Stomach (tissue), 4 donors: ENCODE results near the gene C5orf58.

Experiments
- CTCF ChIP-seq, 7 experiments: fragments of 450-650 bp in 4 of 7; fragments of 200-600 bp in 3 of 7; sonication (generic) in 3 of 7; IDR thresholded peaks; one replicate each; pipeline ENCODE4 v1.5.1; 2016 to 2019; ENCODE audit warnings: antibody characterized with exemption in 7 of 7, control low read depth in 2 of 7, mild to moderate bottlenecking in 1 of 7
- POLR2A ChIP-seq, 4 donors: fragments of 450-650 bp; IDR thresholded peaks; one replicate each; pipeline ENCODE4 v1.6.1; 2016; ENCODE audit warnings: antibody characterized with exemption in 4 of 4, control low read depth in 2 of 4, mild to moderate bottlenecking in 1 of 4, moderate library complexity in 1 of 4
- POLR2AphosphoS5 ChIP-seq, 3 donors: sonication (generic); formaldehyde crosslinking; IDR thresholded peaks; one replicate each; pipeline ENCODE4 v1.6.1; 2016; ENCODE audit warnings: antibody characterized with exemption in 3 of 3

- TF ChIP-seq CTCF (IDR thresholded peaks at IDR 0.05) (peak in 3 of 7 experiments; percentile 9 to 14 (median 13)), POLR2A (IDR thresholded peaks at IDR 0.05) (no peak), POLR2AphosphoS5 (IDR thresholded peaks at IDR 0.05) (no peak)
Measured at GRCh38 chr5:170273968-170274710, 41.4 kb downstream of the C5orf58 start.
